Measurements from ENCODE around the gene GH1. TPM values are rescaled to one million over a fixed set of nuclear protein-coding genes. Genes with fewer than 3 reads are reported as not detected.

Gene GH1
- total and polyA plus RNA-seq, 9 of the 15 experiments (the other 6 are each of a cell fraction or from before 2014, with no cell fraction given), result not detected

DNA sequence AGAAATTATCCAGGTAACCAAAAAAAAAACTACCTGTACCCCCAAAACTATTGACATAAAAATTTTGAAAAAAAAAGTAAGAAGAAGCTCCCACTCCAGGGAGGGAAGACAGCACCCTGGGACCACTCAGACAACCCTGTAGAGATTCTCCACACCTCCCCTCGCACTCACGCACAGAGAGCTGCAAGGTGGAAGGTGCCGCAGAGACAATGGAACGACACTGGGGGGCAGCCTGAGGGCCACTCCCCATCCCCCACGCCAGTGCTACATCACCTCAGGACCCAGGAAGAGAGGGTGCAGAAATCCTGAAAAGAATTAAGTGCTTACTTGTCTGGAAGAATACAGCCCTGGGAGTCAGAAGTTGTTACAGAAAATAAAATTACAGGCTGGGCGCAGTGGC is 18.7 kb upstream of the GH1 start (continued):
- TF ChIP-seq, protein P1, sequence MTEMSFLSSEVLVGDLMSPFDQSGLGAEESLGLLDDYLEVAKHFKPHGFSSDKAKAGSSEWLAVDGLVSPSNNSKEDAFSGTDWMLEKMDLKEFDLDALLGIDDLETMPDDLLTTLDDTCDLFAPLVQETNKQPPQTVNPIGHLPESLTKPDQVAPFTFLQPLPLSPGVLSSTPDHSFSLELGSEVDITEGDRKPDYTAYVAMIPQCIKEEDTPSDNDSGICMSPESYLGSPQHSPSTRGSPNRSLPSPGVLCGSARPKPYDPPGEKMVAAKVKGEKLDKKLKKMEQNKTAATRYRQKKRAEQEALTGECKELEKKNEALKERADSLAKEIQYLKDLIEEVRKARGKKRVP (CRISPR knock-in tag; IDR thresholded peaks at IDR 0.05), result no peak
- no peak for TF ChIP-seq EP400 (IDR thresholded peaks at IDR 0.05)
- no peak for TF ChIP-seq ZNF589 (CRISPR knock-in tag; IDR thresholded peaks at IDR 0.05; ENCODE audit: low read depth)
- TF ChIP-seq BRD9 (IDR thresholded peaks at IDR 0.05; ENCODE audit: low read depth, partially characterized antibody), result no peak
- no peak for TF ChIP-seq ZNF41 (CRISPR knock-in tag; conservative IDR thresholded peaks at IDR 0.05)

DNA sequence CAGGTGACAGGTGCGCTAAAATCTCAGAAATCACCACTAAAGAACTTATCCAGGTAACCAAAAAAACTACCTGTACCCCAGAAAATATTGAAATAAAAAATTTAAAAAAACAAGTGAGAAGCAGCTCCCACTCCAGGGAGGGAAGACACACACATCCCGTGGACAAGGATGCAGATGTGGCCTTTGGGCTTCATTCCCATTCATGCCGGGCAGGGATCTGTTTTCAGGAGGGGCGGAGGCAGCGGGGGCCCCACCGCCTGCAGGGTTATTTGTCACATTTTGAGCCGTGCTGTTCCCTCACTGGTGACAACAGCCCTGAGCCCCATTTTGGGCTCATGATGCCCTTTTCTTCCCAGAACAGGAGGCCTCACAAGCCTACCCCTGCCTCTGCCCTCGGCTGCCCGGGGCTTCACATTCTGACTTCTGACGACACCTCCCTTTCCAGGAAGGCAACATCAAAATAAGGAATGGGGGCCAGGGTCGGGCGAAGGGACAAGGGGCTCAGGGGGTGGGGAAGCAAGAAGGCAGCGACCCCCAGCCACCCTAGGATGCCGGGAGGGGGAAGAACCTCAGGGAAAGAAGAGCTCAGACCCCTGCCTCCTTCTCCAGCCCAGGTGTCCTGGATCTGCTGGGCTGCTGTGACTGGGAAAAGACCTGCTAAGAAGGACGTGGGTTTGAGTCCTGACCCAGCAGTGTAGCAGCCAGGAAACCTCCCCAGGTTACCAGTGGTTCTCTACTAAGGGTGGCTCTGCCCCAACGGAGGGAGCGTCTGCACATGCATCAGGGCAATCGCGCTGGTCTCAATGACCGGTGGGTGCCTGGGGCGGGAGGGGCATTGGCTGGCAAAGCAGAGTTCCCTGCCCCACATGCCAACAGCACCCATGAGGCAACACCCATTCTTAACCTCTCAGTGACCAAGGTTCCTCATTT is 15.8 kb upstream of the GH1 start:
- Histone ChIP-seq H3K36me3 (ENCODE audit: control insufficient read depth, insufficient read depth, low read length) (no peaks in the 10 kb centered on the region), H3K4me2 (ENCODE audit: insufficient read depth, low read length) (no peak overlapping the region), H3K9me3 (replicated peaks; ENCODE audit: control insufficient read depth, insufficient read depth, low read depth, low read length) (no peaks in the 10 kb centered on the region; the same call in 1 of the 2 replicates), H3K4me3 (no peak overlapping the region), H3K9ac (ENCODE audit: insufficient read depth in 1 of 2, low read depth in 2 of 2, low read length in 2 of 2) (peak overlapping the region in 1 of 2 experiments; percentile 4; a peak in 1 of 4 replicates), H3K27ac (ENCODE audit: extremely low read depth, low read depth, low read length) (no peak overlapping the region), H3K79me2 (ENCODE audit: control insufficient read depth, insufficient read depth, low read length) (no peaks in the 10 kb centered on the region), H3K4me1 (replicated peaks in 1 of 2; ENCODE audit: control insufficient read depth in 2 of 2, insufficient read depth in 2 of 2, low read length in 2 of 2) (peaks cover 0 to 35% of the 10 kb centered on the region in 2 experiments; a peak in 2 of 5 replicates), H2AFZ (ENCODE audit: low read depth, low read length) (no peak overlapping the region), H3K27me3 (ENCODE audit: control insufficient read depth in 2 of 2, insufficient read depth in 2 of 2, low read length in 2 of 2) (peaks cover 9 to 22% of the 10 kb centered on the region in 2 experiments; a peak in 4 of 5 replicates), H4K20me1 (replicated peaks; ENCODE audit: control insufficient read depth, insufficient read depth, low read length) (no peaks in the 10 kb centered on the region), H3K9me1 (ENCODE audit: control insufficient read depth, insufficient read depth, low read length) (no peaks in the 10 kb centered on the region)
- BruUV-seq (replicated peaks), result no TSS peak
- ChIA-PET POLR2A (interaction anchor here (1.2 kb wide), 1 partner anchor 27 kb away, joined by 4 read pairs; no protein-coding TSS in a partner anchor), CTCF (ENCODE audit: low intra/inter-chr PET ratio) (no interaction called here)
- 13% methylated on average over 21 of the region's 21 CpGs for WGBS (ENCODE audit: insufficient coverage, low coverage, missing lambda C conversion rate)
- intact Hi-C loops (cut with micrococcal nuclease), result no loop called here
- no peak for DNase-seq (ENCODE audit: extremely low read depth in 1 of 4, low spot score in 3 of 4)
- ATAC-seq, result no peak
- in situ Hi-C loops (cut with MboI), result no loop called here
- FAIRE-seq, result no peak
- TF ChIP-seq ZNF785 (CRISPR knock-in tag; IDR thresholded peaks at IDR 0.05) (no peak), ZNF444 (CRISPR knock-in tag; IDR thresholded peaks at IDR 0.05) (no peak)
- TF ChIP-seq, protein P2, sequence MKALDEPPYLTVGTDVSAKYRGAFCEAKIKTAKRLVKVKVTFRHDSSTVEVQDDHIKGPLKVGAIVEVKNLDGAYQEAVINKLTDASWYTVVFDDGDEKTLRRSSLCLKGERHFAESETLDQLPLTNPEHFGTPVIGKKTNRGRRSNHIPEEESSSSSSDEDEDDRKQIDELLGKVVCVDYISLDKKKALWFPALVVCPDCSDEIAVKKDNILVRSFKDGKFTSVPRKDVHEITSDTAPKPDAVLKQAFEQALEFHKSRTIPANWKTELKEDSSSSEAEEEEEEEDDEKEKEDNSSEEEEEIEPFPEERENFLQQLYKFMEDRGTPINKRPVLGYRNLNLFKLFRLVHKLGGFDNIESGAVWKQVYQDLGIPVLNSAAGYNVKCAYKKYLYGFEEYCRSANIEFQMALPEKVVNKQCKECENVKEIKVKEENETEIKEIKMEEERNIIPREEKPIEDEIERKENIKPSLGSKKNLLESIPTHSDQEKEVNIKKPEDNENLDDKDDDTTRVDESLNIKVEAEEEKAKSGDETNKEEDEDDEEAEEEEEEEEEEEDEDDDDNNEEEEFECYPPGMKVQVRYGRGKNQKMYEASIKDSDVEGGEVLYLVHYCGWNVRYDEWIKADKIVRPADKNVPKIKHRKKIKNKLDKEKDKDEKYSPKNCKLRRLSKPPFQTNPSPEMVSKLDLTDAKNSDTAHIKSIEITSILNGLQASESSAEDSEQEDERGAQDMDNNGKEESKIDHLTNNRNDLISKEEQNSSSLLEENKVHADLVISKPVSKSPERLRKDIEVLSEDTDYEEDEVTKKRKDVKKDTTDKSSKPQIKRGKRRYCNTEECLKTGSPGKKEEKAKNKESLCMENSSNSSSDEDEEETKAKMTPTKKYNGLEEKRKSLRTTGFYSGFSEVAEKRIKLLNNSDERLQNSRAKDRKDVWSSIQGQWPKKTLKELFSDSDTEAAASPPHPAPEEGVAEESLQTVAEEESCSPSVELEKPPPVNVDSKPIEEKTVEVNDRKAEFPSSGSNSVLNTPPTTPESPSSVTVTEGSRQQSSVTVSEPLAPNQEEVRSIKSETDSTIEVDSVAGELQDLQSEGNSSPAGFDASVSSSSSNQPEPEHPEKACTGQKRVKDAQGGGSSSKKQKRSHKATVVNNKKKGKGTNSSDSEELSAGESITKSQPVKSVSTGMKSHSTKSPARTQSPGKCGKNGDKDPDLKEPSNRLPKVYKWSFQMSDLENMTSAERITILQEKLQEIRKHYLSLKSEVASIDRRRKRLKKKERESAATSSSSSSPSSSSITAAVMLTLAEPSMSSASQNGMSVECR (CRISPR knock-in tag; IDR thresholded peaks at IDR 0.05), result no peak
- TF ChIP-seq, protein P3, sequence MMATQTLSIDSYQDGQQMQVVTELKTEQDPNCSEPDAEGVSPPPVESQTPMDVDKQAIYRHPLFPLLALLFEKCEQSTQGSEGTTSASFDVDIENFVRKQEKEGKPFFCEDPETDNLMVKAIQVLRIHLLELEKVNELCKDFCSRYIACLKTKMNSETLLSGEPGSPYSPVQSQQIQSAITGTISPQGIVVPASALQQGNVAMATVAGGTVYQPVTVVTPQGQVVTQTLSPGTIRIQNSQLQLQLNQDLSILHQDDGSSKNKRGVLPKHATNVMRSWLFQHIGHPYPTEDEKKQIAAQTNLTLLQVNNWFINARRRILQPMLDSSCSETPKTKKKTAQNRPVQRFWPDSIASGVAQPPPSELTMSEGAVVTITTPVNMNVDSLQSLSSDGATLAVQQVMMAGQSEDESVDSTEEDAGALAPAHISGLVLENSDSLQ (IDR thresholded peaks at IDR 0.05), result no peak
- TF ChIP-seq, protein P4, sequence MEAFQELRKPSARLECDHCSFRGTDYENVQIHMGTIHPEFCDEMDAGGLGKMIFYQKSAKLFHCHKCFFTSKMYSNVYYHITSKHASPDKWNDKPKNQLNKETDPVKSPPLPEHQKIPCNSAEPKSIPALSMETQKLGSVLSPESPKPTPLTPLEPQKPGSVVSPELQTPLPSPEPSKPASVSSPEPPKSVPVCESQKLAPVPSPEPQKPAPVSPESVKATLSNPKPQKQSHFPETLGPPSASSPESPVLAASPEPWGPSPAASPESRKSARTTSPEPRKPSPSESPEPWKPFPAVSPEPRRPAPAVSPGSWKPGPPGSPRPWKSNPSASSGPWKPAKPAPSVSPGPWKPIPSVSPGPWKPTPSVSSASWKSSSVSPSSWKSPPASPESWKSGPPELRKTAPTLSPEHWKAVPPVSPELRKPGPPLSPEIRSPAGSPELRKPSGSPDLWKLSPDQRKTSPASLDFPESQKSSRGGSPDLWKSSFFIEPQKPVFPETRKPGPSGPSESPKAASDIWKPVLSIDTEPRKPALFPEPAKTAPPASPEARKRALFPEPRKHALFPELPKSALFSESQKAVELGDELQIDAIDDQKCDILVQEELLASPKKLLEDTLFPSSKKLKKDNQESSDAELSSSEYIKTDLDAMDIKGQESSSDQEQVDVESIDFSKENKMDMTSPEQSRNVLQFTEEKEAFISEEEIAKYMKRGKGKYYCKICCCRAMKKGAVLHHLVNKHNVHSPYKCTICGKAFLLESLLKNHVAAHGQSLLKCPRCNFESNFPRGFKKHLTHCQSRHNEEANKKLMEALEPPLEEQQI (IDR thresholded peaks at IDR 0.05), result no peak

Measured in K562 (cell line).